Measurements from ENCODE around the gene LITAF. TPM values are rescaled to one million over a fixed set of nuclear protein-coding genes. Genes with fewer than 3 reads are reported as not detected.

LITAF gene
- polyA plus RNA-seq, 1 donor (not counting 4 experiments of a cell fraction or from before 2014, with no cell fraction given): 85.4 TPM

- Histone ChIP-seq H3K4me3 (ENCODE audit: control insufficient read depth in 2 of 3, extremely low read depth in 1 of 3, insufficient read depth in 2 of 3, low read depth in 1 of 3, low read length in 3 of 3) (no peak overlapping the region), H3K9me3 (ENCODE audit: control insufficient read depth, low read depth, low read length) (no peaks in the 10 kb centered on the region), H3K4me1 (ENCODE audit: control insufficient read depth, extremely low read depth, insufficient read depth, low read length) (peaks cover 36% of the 10 kb centered on the region), H3K9me1 (ENCODE audit: control insufficient read depth, extremely low read depth, insufficient read depth, low read length) (no peaks in the 10 kb centered on the region), H3K4me2 (ENCODE audit: control insufficient read depth, extremely low read depth, insufficient read depth, low read depth, low read length) (no peak overlapping the region), H3K36me3 (ENCODE audit: control insufficient read depth in 2 of 2, extremely low read depth in 1 of 2, insufficient read depth in 2 of 2, low read length in 2 of 2) (no peaks in the 10 kb centered on the region), H2AFZ (ENCODE audit: control insufficient read depth, low read length) (no peak overlapping the region), H4K20me1 (ENCODE audit: control insufficient read depth, extremely low read depth, insufficient read depth, low read length) (no peaks in the 10 kb centered on the region), H3K27ac (ENCODE audit: control insufficient read depth, insufficient read depth, low read length) (no peak overlapping the region), H3K79me2 (ENCODE audit: control insufficient read depth, insufficient read depth, low read length) (no peaks in the 10 kb centered on the region), H3K9ac (ENCODE audit: control insufficient read depth, extremely low read depth, insufficient read depth, low read length) (no peak overlapping the region), H3K27me3 (ENCODE audit: control insufficient read depth, extremely low read depth, insufficient read depth, low read length) (no peaks in the 10 kb centered on the region)
- DNase-seq (ENCODE audit: low read depth, low spot score) (no peak), FAIRE-seq (no peak)
- TF ChIP-seq CTCF (optimal IDR thresholded peaks at IDR 0.05 in 1 of 3, IDR thresholded peaks at IDR 0.05 in 1 of 3, conservative IDR thresholded peaks at IDR 0.05 in 1 of 3; ENCODE audit: extremely low read depth in 1 of 3, insufficient read depth in 2 of 3, low read length in 3 of 3) (no peak), EZH2 (IDR thresholded peaks at IDR 0.05; ENCODE audit: low read length) (no peak)
- dilution Hi-C loops (cut with MboI; ENCODE audit: extremely low pct_ligation_motif_present, low sequenced_read_pairs): no loop called here
Measured at GRCh38 chr16:11611871-11612664, 25.3 kb upstream of the LITAF start.

- Histone ChIP-seq H3K9me1 (ENCODE audit: control insufficient read depth, extremely low read depth, insufficient read depth, low read length) (no peaks in the 10 kb centered on the region), H3K79me2 (ENCODE audit: control insufficient read depth, insufficient read depth, low read length) (no peaks in the 10 kb centered on the region), H3K9ac (ENCODE audit: control insufficient read depth, extremely low read depth, insufficient read depth, low read length) (no peak overlapping the region), H4K20me1 (ENCODE audit: control insufficient read depth, extremely low read depth, insufficient read depth, low read length) (no peaks in the 10 kb centered on the region), H3K9me3 (ENCODE audit: control insufficient read depth, low read depth, low read length) (no peaks in the 10 kb centered on the region), H2AFZ (ENCODE audit: control insufficient read depth, low read length) (no peak overlapping the region), H3K36me3 (ENCODE audit: control insufficient read depth in 2 of 2, extremely low read depth in 1 of 2, insufficient read depth in 2 of 2, low read length in 2 of 2) (no peaks in the 10 kb centered on the region), H3K27ac (ENCODE audit: control insufficient read depth, insufficient read depth, low read length) (no peak overlapping the region), H3K4me2 (ENCODE audit: control insufficient read depth, extremely low read depth, insufficient read depth, low read depth, low read length) (no peak overlapping the region), H3K4me3 (ENCODE audit: control insufficient read depth in 2 of 3, extremely low read depth in 1 of 3, insufficient read depth in 2 of 3, low read depth in 1 of 3, low read length in 3 of 3) (no peak overlapping the region), H3K4me1 (ENCODE audit: control insufficient read depth, extremely low read depth, insufficient read depth, low read length) (peaks cover 36% of the 10 kb centered on the region), H3K27me3 (ENCODE audit: control insufficient read depth, extremely low read depth, insufficient read depth, low read length) (no peaks in the 10 kb centered on the region)
- TF ChIP-seq CTCF (optimal IDR thresholded peaks at IDR 0.05 in 1 of 3, IDR thresholded peaks at IDR 0.05 in 1 of 3, conservative IDR thresholded peaks at IDR 0.05 in 1 of 3; ENCODE audit: extremely low read depth in 1 of 3, insufficient read depth in 2 of 3, low read length in 3 of 3): peak in 2 of 3 experiments; percentile 7 to 15
- no peak for TF ChIP-seq EZH2 (IDR thresholded peaks at IDR 0.05; ENCODE audit: low read length)
- DNase-seq (ENCODE audit: low read depth, low spot score) (no peak), FAIRE-seq (no peak)
- dilution Hi-C loops (cut with MboI; ENCODE audit: extremely low pct_ligation_motif_present, low sequenced_read_pairs): no loop called here
Measured at GRCh38 chr16:11610580-11610979, 23.9 kb upstream of the LITAF start.

Data from keratinocyte (primary cell).